Left lung (tissue), 10 donors: ENCODE results near the gene ARHGAP8. TPM values are rescaled to one million over a fixed set of nuclear protein-coding genes. Genes with fewer than 3 reads are reported as not detected.
A peak's percentile ranks its signal among the peaks of the same experiment; 100 is the strongest.

ENCODE experiments used
- ATAC-seq: fragments of 200-7000 bp; cut with Tn5 transposase; one replicate; pipeline ENCODE4 v1.9.1; 2020; ENCODE audit warnings: moderate library complexity
- DNase-seq, 4 donors: peaks; one replicate each; pipeline ENCODE4 v3.0.0-alpha.2; 2013 to 2020
- H3K27ac ChIP-seq, 2 donors: fragments of 200-600 bp; sonication (generic) in 1 of 2; one replicate each; pipeline versions ENCODE4 v1.5.0 to v1.8.0; 2020 to 2021
- H3K27me3 ChIP-seq, 2 donors: fragments of 200-600 bp; sonication (generic) in 1 of 2; one replicate each; pipeline versions ENCODE4 v1.5.0 to v1.8.0; 2020 to 2021
- H3K36me3 ChIP-seq, 2 donors: fragments of 200-600 bp; sonication (generic) in 1 of 2; one replicate each; pipeline versions ENCODE4 v1.5.0 to v1.8.0; 2020 to 2021
- H3K4me1 ChIP-seq, 2 donors: fragments of 200-600 bp; one replicate each; pipeline ENCODE4 v1.8.0; 2021
- H3K4me3 ChIP-seq, 2 donors: fragments of 200-600 bp; sonication (generic) in 1 of 2; one replicate each; pipeline versions ENCODE4 v1.5.0 to v1.8.0; 2020 to 2021; ENCODE audit warnings: mild to moderate bottlenecking in 1 of 2
- H3K9me3 ChIP-seq, 2 donors: fragments of 200-600 bp; sonication (generic) in 1 of 2; one replicate each; pipeline versions ENCODE4 v1.5.0 to v1.8.0; 2020 to 2021
- intact Hi-C, 2 donors: fragments of 100-400 bp; cut with DNase I; formaldehyde crosslinking; loops; one replicate each; pipeline versions ENCODE4 v1.11.2 to v1.14.2; 2022
- polyA plus RNA-seq, 6 donors: library from polyadenylated mRNA; unstranded; fragments of 120-200 nt; gene quantifications; one replicate each; pipeline ENCODE4 v1.2.1, GENCODE V29; 2013; ENCODE audit not compliant: insufficient read length in 6 of 6
- total RNA-seq, 2 donors: library from RNA; stranded (reverse); fragmentation: NEBNext Ultra II Directional; extraction: Animal tissue kit (Norgen Biotek cat#: 25700); gene quantifications; one replicate each; pipeline ENCODE4 v1.2.1, GENCODE V29; 2021
- TF ChIP-seq, protein P1 (sequence below), 2 donors: fragments of 200-600 bp; sonication (generic) in 1 of 2; IDR thresholded peaks; one replicate each; pipeline versions ENCODE4 v1.5.0 to v1.8.0; 2021; ENCODE audit warnings: antibody characterized with exemption in 2 of 2
- donor health status: DM: no; HTN: yes; CAD: no.
- donor health status: DM: no; HTN: no; CAD: no.

The ARHGAP8 gene
- total and polyA plus RNA-seq, 8 donors = 18.3 to 47.0 (median 35.0) TPM

DNA sequence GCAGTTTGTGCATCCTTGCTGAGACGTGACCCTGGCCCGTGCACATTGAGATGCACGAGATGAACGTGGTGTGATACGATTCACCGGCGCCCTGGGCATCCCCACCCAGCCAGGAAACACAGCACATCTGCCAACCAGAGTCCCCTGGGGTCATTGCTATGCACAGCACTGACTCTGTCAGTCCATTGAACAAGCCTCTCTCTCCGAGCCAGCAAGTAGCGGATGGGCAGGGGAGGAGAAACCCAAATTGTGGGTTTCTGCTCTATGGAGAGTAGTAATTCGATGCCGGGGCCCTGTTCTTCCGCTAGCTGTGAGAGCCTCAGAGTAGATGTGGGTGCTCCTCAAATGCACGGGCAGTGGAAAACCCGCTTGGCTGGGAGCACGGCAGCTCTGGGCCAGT lies 85.1 kb downstream of the ARHGAP8 start:
- TF ChIP-seq, protein P1, sequence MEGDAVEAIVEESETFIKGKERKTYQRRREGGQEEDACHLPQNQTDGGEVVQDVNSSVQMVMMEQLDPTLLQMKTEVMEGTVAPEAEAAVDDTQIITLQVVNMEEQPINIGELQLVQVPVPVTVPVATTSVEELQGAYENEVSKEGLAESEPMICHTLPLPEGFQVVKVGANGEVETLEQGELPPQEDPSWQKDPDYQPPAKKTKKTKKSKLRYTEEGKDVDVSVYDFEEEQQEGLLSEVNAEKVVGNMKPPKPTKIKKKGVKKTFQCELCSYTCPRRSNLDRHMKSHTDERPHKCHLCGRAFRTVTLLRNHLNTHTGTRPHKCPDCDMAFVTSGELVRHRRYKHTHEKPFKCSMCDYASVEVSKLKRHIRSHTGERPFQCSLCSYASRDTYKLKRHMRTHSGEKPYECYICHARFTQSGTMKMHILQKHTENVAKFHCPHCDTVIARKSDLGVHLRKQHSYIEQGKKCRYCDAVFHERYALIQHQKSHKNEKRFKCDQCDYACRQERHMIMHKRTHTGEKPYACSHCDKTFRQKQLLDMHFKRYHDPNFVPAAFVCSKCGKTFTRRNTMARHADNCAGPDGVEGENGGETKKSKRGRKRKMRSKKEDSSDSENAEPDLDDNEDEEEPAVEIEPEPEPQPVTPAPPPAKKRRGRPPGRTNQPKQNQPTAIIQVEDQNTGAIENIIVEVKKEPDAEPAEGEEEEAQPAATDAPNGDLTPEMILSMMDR (IDR thresholded peaks at IDR 0.05) = no peak
- intact Hi-C loops = no loop called here
- no peak for ATAC-seq

DNA sequence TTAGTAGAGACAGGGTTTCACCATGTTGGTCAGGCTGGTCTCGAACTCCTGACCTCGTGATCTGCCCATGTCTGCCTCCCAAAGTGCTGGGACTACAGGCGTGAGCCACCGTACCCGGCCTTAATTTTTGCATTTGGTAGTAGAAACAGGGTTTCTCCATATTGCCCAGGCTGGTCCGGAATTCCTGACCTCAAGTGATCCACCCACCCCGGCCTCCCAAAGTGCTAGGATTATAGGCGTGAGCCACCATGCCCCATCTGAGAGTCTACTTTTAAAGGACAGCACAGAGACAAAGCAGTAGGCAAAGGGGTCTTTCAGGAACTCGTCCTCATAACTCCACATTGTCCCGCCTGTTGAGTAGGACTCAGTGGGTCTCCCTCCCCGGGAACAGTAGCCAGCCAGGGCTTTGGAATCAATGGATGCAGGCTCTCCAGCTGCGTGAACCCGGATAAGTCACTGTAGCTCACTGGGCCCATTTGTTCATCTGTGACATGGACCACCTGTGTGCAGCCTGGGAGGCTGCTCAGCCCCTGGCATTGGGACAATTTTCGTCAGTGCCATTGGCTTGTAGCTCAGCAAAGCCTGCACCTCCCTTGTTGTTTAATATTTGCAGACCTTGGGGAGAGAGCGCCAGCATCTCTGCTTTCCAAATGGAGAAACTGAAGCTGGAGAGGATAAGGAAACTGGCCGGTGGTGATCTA lies 86.1 kb downstream of the ARHGAP8 start:
- DNase-seq (peak in 2 of 4 donors; percentile 1 to 65), ATAC-seq (no peak)
- H3K4me3 ChIP-seq = no peak overlapping the region
- TF ChIP-seq, protein P1 (IDR thresholded peaks at IDR 0.05) = no peak
- intact Hi-C loops = no loop called here
- no peak overlapping the region for H3K27ac ChIP-seq
- peaks cover 0 to 19% of the 10 kb centered on the region in 2 donors for H3K9me3 ChIP-seq
- H3K27me3 ChIP-seq = peaks cover 5 to 7% of the 10 kb centered on the region in 2 donors
- H3K4me1 ChIP-seq = no peaks in the 10 kb centered on the region
- H3K36me3 ChIP-seq = no peaks in the 10 kb centered on the region

More for the DNA sequence above, 85.1 kb downstream of the ARHGAP8 start:
- peaks cover 5 to 7% of the 10 kb centered on the region in 2 donors for H3K27me3 ChIP-seq
- H3K36me3 ChIP-seq = no peaks in the 10 kb centered on the region
- peak in 1 of 4 donors; percentile 42 for DNase-seq
- peaks cover 0 to 19% of the 10 kb centered on the region in 2 donors for H3K9me3 ChIP-seq
- no peak overlapping the region for H3K27ac ChIP-seq
- no peak overlapping the region for H3K4me3 ChIP-seq
- H3K4me1 ChIP-seq = no peaks in the 10 kb centered on the region

DNA sequence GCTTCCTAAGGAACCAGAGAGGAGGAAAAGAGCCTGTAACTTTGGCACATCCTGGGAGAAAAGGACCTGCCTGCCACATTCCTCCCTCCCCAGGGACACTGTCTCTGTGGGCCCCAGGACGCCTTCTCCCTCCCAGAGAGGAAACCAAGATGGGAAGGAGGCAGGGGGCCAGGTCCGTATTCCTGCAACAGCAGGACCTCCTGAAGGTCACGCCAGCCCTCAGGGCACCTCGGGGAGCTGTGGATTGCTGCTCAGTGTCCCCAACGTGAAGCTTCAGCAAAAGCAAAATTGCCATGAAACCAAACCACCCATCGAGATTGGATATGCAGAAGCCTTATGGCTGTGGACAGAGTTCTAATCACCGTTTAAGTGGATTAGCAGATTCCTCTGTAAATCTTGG lies 86.7 kb downstream of the ARHGAP8 start:
- intact Hi-C loops = no loop called here
- Histone ChIP-seq H3K4me1 (no peaks in the 10 kb centered on the region), H3K4me3 (no peak overlapping the region), H3K27ac (no peak overlapping the region), H3K9me3 (peaks cover 0 to 21% of the 10 kb centered on the region in 2 donors), H3K36me3 (no peaks in the 10 kb centered on the region), H3K27me3 (peaks cover 2 to 7% of the 10 kb centered on the region in 2 donors)
- TF ChIP-seq, protein P1 (IDR thresholded peaks at IDR 0.05) = no peak
- ATAC-seq (no peak), DNase-seq (peak in 1 of 4 donors; percentile 16)

DNA sequence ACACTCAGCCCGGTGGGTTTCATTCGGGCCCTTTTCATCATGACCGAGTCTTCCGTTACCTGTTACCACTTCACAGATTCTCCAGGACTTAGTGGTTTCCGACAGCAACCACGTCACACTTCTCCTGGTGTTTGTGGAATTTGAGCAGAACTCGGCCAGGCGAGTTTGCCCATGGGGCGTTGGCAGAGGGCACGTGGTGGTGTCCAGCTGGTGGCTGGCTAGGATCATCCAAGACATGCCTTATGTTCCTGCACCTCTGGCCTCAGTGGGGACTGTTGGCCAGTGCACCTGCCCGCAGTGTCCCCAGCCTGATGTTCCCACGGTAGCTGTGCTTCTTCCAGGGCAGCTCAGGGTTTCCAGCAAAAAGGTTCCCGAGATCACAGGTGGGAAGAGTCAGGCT lies 87.3 kb downstream of the ARHGAP8 start:
- Histone ChIP-seq H3K36me3 (no peaks in the 10 kb centered on the region), H3K27me3 (peaks cover 0 to 7% of the 10 kb centered on the region in 2 donors), H3K27ac (no peak overlapping the region), H3K4me3 (no peak overlapping the region), H3K4me1 (no peaks in the 10 kb centered on the region), H3K9me3 (peaks cover 0 to 21% of the 10 kb centered on the region in 2 donors)
- TF ChIP-seq, protein P1 (IDR thresholded peaks at IDR 0.05) = no peak
- DNase-seq = peak in 1 of 4 donors; percentile 20
- no peak for ATAC-seq
- intact Hi-C loops = no loop called here

DNA sequence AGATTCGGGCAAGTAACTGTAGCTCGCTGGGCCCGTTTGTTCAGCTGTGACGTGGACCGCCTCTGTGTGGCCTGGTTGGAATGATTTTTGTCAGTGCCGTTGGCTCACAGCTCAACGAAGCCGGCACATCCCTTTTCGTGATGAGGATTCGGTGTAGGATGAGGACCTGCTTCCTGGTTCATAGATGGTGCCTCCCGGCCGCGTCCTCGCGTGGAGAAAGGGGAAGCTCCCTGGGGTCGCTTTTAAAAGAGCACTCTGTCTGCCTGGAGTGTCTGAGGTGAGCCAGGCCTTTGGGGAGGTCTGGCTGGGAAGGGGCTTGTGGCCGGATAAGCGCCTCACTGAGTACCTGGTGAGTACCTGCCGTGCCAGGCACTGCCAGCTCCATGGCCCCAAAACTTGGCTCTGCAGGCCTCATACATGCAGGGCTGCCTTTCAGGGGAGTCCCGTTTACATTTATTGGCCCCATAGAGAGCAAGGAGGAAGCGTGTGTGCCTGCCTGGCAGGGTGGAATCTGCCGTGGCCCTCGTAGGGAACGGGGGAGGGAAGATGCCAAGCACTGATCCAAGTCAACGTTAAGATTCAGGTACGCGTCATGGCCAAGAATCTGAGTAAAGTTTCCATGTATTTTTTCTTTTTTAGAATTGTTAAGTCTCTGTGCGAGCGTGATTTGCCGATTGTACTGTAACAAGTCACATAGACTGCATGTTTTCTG lies 88.4 kb downstream of the ARHGAP8 start:
- intact Hi-C loops = no loop called here
- DNase-seq (peak in 1 of 4 donors; percentile 39), ATAC-seq (no peak)
- peaks cover 0 to 7% of the 10 kb centered on the region in 2 donors for H3K27me3 ChIP-seq
- TF ChIP-seq, protein P1 (IDR thresholded peaks at IDR 0.05) = no peak
- no peaks in the 10 kb centered on the region for H3K4me1 ChIP-seq
- H3K4me3 ChIP-seq = no peak overlapping the region
- no peaks in the 10 kb centered on the region for H3K36me3 ChIP-seq
- peaks cover 0 to 12% of the 10 kb centered on the region in 2 donors for H3K9me3 ChIP-seq
- no peak overlapping the region for H3K27ac ChIP-seq
